Measurements from ENCODE around the gene IFNAR1. TPM values are rescaled to one million over a fixed set of nuclear protein-coding genes. Genes with fewer than 3 reads are reported as not detected.

The IFNAR1 gene
- polyA plus RNA-seq, 1 donor = 26.7 TPM

- no peak overlapping the region for H3K27ac ChIP-seq (ENCODE audit: low read length)
- H3K27me3 ChIP-seq (ENCODE audit: control insufficient read depth, insufficient read depth, low read length) = no peaks in the 10 kb centered on the region
- peaks cover 71% of the 10 kb centered on the region for H3K36me3 ChIP-seq (ENCODE audit: control insufficient read depth, insufficient read depth, low read length)
- H3K9me3 ChIP-seq (ENCODE audit: control insufficient read depth, low read depth, low read length) = no peaks in the 10 kb centered on the region
- WGBS (ENCODE audit: insufficient coverage, low lambda C conversion rate) = 100% methylated on average over 1 of the region's 11 CpGs
- DNase-seq = no peak
- no peaks in the 10 kb centered on the region for H3K4me1 ChIP-seq (ENCODE audit: control insufficient read depth, insufficient read depth, low read length)
- H3K4me3 ChIP-seq (ENCODE audit: low read length) = no peak overlapping the region
Measured at GRCh38 chr21:33290441-33290840, 34.3 kb upstream of the IFNAR1 start.

- no CpG with 5 or more reads among the region's 9 CpGs for WGBS (ENCODE audit: insufficient coverage, low lambda C conversion rate)
- no peak overlapping the region for H3K4me3 ChIP-seq (ENCODE audit: low read length)
- H3K9me3 ChIP-seq (ENCODE audit: control insufficient read depth, low read depth, low read length) = no peaks in the 10 kb centered on the region
- peaks cover 66% of the 10 kb centered on the region for H3K36me3 ChIP-seq (ENCODE audit: control insufficient read depth, insufficient read depth, low read length)
- H3K27ac ChIP-seq (ENCODE audit: low read length) = no peak overlapping the region
- H3K27me3 ChIP-seq (ENCODE audit: control insufficient read depth, insufficient read depth, low read length) = no peaks in the 10 kb centered on the region
- no peak for DNase-seq
- H3K4me1 ChIP-seq (ENCODE audit: control insufficient read depth, insufficient read depth, low read length) = no peaks in the 10 kb centered on the region
Measured at GRCh38 chr21:33291686-33292085, 33.1 kb upstream of the IFNAR1 start.

- Histone ChIP-seq H3K4me3 (ENCODE audit: low read length) (no peak overlapping the region), H3K36me3 (ENCODE audit: control insufficient read depth, insufficient read depth, low read length) (peaks cover 64% of the 10 kb centered on the region), H3K4me1 (ENCODE audit: control insufficient read depth, insufficient read depth, low read length) (no peaks in the 10 kb centered on the region), H3K27me3 (ENCODE audit: control insufficient read depth, insufficient read depth, low read length) (no peaks in the 10 kb centered on the region), H3K27ac (ENCODE audit: low read length) (no peak overlapping the region), H3K9me3 (ENCODE audit: control insufficient read depth, low read depth, low read length) (no peaks in the 10 kb centered on the region)
- no peak for DNase-seq
- no CpG with 5 or more reads among the region's 5 CpGs for WGBS (ENCODE audit: insufficient coverage, low lambda C conversion rate)
Measured at GRCh38 chr21:33292724-33293123, 32.0 kb upstream of the IFNAR1 start.

GRCh38 chr21:33293136-33293535, 31.6 kb upstream of the IFNAR1 start:
- DNase-seq = no peak
- no CpG with 5 or more reads among the region's 7 CpGs for WGBS (ENCODE audit: insufficient coverage, low lambda C conversion rate)
- Histone ChIP-seq H3K9me3 (ENCODE audit: control insufficient read depth, low read depth, low read length) (no peaks in the 10 kb centered on the region), H3K36me3 (ENCODE audit: control insufficient read depth, insufficient read depth, low read length) (peaks cover 60% of the 10 kb centered on the region), H3K27me3 (ENCODE audit: control insufficient read depth, insufficient read depth, low read length) (no peaks in the 10 kb centered on the region), H3K4me3 (ENCODE audit: low read length) (no peak overlapping the region), H3K4me1 (ENCODE audit: control insufficient read depth, insufficient read depth, low read length) (no peaks in the 10 kb centered on the region), H3K27ac (ENCODE audit: low read length) (no peak overlapping the region)

GRCh38 chr21:33293811-33294216, 31.0 kb upstream of the IFNAR1 start:
- no peaks in the 10 kb centered on the region for H3K27me3 ChIP-seq (ENCODE audit: control insufficient read depth, insufficient read depth, low read length)
- H3K27ac ChIP-seq (ENCODE audit: low read length) = no peak overlapping the region
- H3K4me3 ChIP-seq (ENCODE audit: low read length) = no peak overlapping the region
- peaks cover 55% of the 10 kb centered on the region for H3K36me3 ChIP-seq (ENCODE audit: control insufficient read depth, insufficient read depth, low read length)
- H3K4me1 ChIP-seq (ENCODE audit: control insufficient read depth, insufficient read depth, low read length) = no peaks in the 10 kb centered on the region
- H3K9me3 ChIP-seq (ENCODE audit: control insufficient read depth, low read depth, low read length) = no peaks in the 10 kb centered on the region
- 80% methylated on average over 1 of the region's 7 CpGs for WGBS (ENCODE audit: insufficient coverage, low lambda C conversion rate)
- DNase-seq = no peak

GRCh38 chr21:33296156-33296555, 28.6 kb upstream of the IFNAR1 start:
- Histone ChIP-seq H3K4me3 (ENCODE audit: low read length) (no peak overlapping the region), H3K9me3 (ENCODE audit: control insufficient read depth, low read depth, low read length) (no peaks in the 10 kb centered on the region), H3K27me3 (ENCODE audit: control insufficient read depth, insufficient read depth, low read length) (no peaks in the 10 kb centered on the region), H3K36me3 (ENCODE audit: control insufficient read depth, insufficient read depth, low read length) (peaks cover 41% of the 10 kb centered on the region), H3K4me1 (ENCODE audit: control insufficient read depth, insufficient read depth, low read length) (peaks cover 7% of the 10 kb centered on the region), H3K27ac (ENCODE audit: low read length) (no peak overlapping the region)
- no CpG with 5 or more reads among the region's 6 CpGs for WGBS (ENCODE audit: insufficient coverage, low lambda C conversion rate)
- no peak for DNase-seq

- H3K27me3 ChIP-seq (ENCODE audit: control insufficient read depth, insufficient read depth, low read length) = no peaks in the 10 kb centered on the region
- H3K4me3 ChIP-seq (ENCODE audit: low read length) = no peak overlapping the region
- H3K36me3 ChIP-seq (ENCODE audit: control insufficient read depth, insufficient read depth, low read length) = peaks cover 15% of the 10 kb centered on the region
- no peaks in the 10 kb centered on the region for H3K9me3 ChIP-seq (ENCODE audit: control insufficient read depth, low read depth, low read length)
- DNase-seq = no peak
- WGBS (ENCODE audit: insufficient coverage, low lambda C conversion rate) = 20% methylated on average over 1 of the region's 5 CpGs
- peaks cover 17% of the 10 kb centered on the region for H3K4me1 ChIP-seq (ENCODE audit: control insufficient read depth, insufficient read depth, low read length)
- no peak overlapping the region for H3K27ac ChIP-seq (ENCODE audit: low read length)
Measured at GRCh38 chr21:33299181-33299752, 25.5 kb upstream of the IFNAR1 start.

GRCh38 chr21:33300701-33301631, 23.8 kb upstream of the IFNAR1 start:
- Histone ChIP-seq H3K9me3 (ENCODE audit: control insufficient read depth, low read depth, low read length) (no peaks in the 10 kb centered on the region), H3K4me3 (ENCODE audit: low read length) (no peak overlapping the region), H3K36me3 (ENCODE audit: control insufficient read depth, insufficient read depth, low read length) (peaks cover 10% of the 10 kb centered on the region), H3K4me1 (ENCODE audit: control insufficient read depth, insufficient read depth, low read length) (peaks cover 17% of the 10 kb centered on the region), H3K27me3 (ENCODE audit: control insufficient read depth, insufficient read depth, low read length) (no peaks in the 10 kb centered on the region), H3K27ac (ENCODE audit: low read length) (peak overlapping the region; percentile 44)
- WGBS (ENCODE audit: insufficient coverage, low lambda C conversion rate) = 80% methylated on average over 3 of the region's 10 CpGs
- DNase-seq = peak in 1 of 2 donors; percentile 64

GRCh38 chr21:33301632-33302002, 23.2 kb upstream of the IFNAR1 start:
- WGBS (ENCODE audit: insufficient coverage, low lambda C conversion rate) = no CpG with 5 or more reads among the region's 2 CpGs
- H3K27ac ChIP-seq (ENCODE audit: low read length) = peak overlapping the region; percentile 44
- no peaks in the 10 kb centered on the region for H3K9me3 ChIP-seq (ENCODE audit: control insufficient read depth, low read depth, low read length)
- no peaks in the 10 kb centered on the region for H3K27me3 ChIP-seq (ENCODE audit: control insufficient read depth, insufficient read depth, low read length)
- peaks cover 4% of the 10 kb centered on the region for H3K36me3 ChIP-seq (ENCODE audit: control insufficient read depth, insufficient read depth, low read length)
- DNase-seq = no peak
- H3K4me3 ChIP-seq (ENCODE audit: low read length) = no peak overlapping the region
- peaks cover 17% of the 10 kb centered on the region for H3K4me1 ChIP-seq (ENCODE audit: control insufficient read depth, insufficient read depth, low read length)

GRCh38 chr21:33302055-33302454, 22.7 kb upstream of the IFNAR1 start:
- no peaks in the 10 kb centered on the region for H3K9me3 ChIP-seq (ENCODE audit: control insufficient read depth, low read depth, low read length)
- H3K4me3 ChIP-seq (ENCODE audit: low read length) = no peak overlapping the region
- H3K4me1 ChIP-seq (ENCODE audit: control insufficient read depth, insufficient read depth, low read length) = peaks cover 17% of the 10 kb centered on the region
- H3K36me3 ChIP-seq (ENCODE audit: control insufficient read depth, insufficient read depth, low read length) = peaks cover 3% of the 10 kb centered on the region
- 80% methylated on average over 1 of the region's 7 CpGs for WGBS (ENCODE audit: insufficient coverage, low lambda C conversion rate)
- peak overlapping the region; percentile 44 for H3K27ac ChIP-seq (ENCODE audit: low read length)
- no peaks in the 10 kb centered on the region for H3K27me3 ChIP-seq (ENCODE audit: control insufficient read depth, insufficient read depth, low read length)
- DNase-seq = no peak

All from large intestine (tissue), 3 donors.